Muscle of leg (tissue), 11 donors: ENCODE measurements around the gene UBAC2. TPM values are rescaled to one million over a fixed set of nuclear protein-coding genes. Genes with fewer than 3 reads are reported as not detected.
A peak's percentile ranks its signal among the peaks of the same experiment; 100 is the strongest.

ENCODE experiments used
- DNase-seq: peaks from one replicate; pipeline ENCODE4 v3.0.0; 2013
- H3K27ac ChIP-seq: one replicate; pipeline ENCODE4 v1.5.1; 2013; ENCODE audit warnings: mild to moderate bottlenecking, low read length, control low read depth
- H3K27me3 ChIP-seq: one replicate; pipeline ENCODE4 v1.6.1; 2013; ENCODE audit warnings: low read length; ENCODE audit not compliant: control insufficient read depth, insufficient read depth
- H3K36me3 ChIP-seq: one replicate; pipeline ENCODE4 v1.6.1; 2013; ENCODE audit warnings: low read length; ENCODE audit not compliant: control insufficient read depth, insufficient read depth
- H3K4me1 ChIP-seq: one replicate; pipeline ENCODE4 v1.6.1; 2013; ENCODE audit warnings: low read length; ENCODE audit not compliant: control insufficient read depth, insufficient read depth
- H3K4me3 ChIP-seq: one replicate; pipeline ENCODE4 v1.5.1; 2013; ENCODE audit warnings: low read length, control low read depth
- H3K9me3 ChIP-seq: replicated peaks from 2 replicates; pipeline ENCODE4 v1.6.1; 2013; ENCODE audit warnings: low read depth, low read length; ENCODE audit not compliant: control insufficient read depth
- WGBS: methylation state at CpG from one replicate; pipeline ENCODE4 v1.1.5; 2013; ENCODE audit warnings: missing lambda C conversion rate; ENCODE audit not compliant: insufficient coverage; 5-methylcytosine and 5-hydroxymethylcytosine counted together
- polyA plus RNA-seq, 8 donors: library from polyadenylated mRNA; unstranded; fragments of 120-200 nt; gene quantifications; one replicate each; pipeline versions ENCODE4 v1.2.1 to v1.2.3, GENCODE V29; 2013; ENCODE audit warnings: inconsistent platforms in 1 of 8, low replicate concordance in 1 of 8; ENCODE audit not compliant: insufficient read length in 8 of 8, insufficient read depth in 1 of 8
- total RNA-seq: library from RNA; stranded (reverse); fragments of 120-200 nt; gene quantifications from one replicate; pipeline ENCODE4 v1.2.4, GENCODE V29; 2013

Gene UBAC2
- total and polyA plus RNA-seq, 9 donors: 46.3 to 92.6 (median 84.7) TPM

GRCh38 chr13:99178636-99179035 lies 22.0 kb upstream of the UBAC2 start:
- peaks cover 4% of the 10 kb centered on the region for H3K9me3 ChIP-seq
- no peak overlapping the region for H3K27ac ChIP-seq
- no peak for DNase-seq
- H3K27me3 ChIP-seq: peaks cover 9% of the 10 kb centered on the region
- no peaks in the 10 kb centered on the region for H3K36me3 ChIP-seq
- H3K4me3 ChIP-seq: no peak overlapping the region
- peaks cover 7% of the 10 kb centered on the region for H3K4me1 ChIP-seq
- 50% methylated on average over 1 of the region's 4 CpGs for WGBS

GRCh38 chr13:99179460-99179859 lies 21.2 kb upstream of the UBAC2 start:
- no peaks in the 10 kb centered on the region for H3K36me3 ChIP-seq
- H3K27me3 ChIP-seq: peaks cover 9% of the 10 kb centered on the region
- no peak overlapping the region for H3K4me3 ChIP-seq
- peaks cover 7% of the 10 kb centered on the region for H3K4me1 ChIP-seq
- H3K27ac ChIP-seq: no peak overlapping the region
- DNase-seq: no peak
- H3K9me3 ChIP-seq: peaks cover 4% of the 10 kb centered on the region
- WGBS: no CpG with 5 or more reads among the region's 3 CpGs

- peaks cover 3% of the 10 kb centered on the region for H3K4me1 ChIP-seq
- H3K4me3 ChIP-seq: no peak overlapping the region
- no peaks in the 10 kb centered on the region for H3K36me3 ChIP-seq
- DNase-seq: no peak
- WGBS: no CpG with 5 or more reads among the region's 1 CpG
- peaks cover 4% of the 10 kb centered on the region for H3K9me3 ChIP-seq
- H3K27ac ChIP-seq: no peak overlapping the region
- H3K27me3 ChIP-seq: no peaks in the 10 kb centered on the region
Observed at GRCh38 chr13:99182439-99182838, 18.2 kb upstream of the UBAC2 start.

- 74% methylated on average over 5 of the region's 8 CpGs for WGBS
- no peak for DNase-seq
- no peak overlapping the region for H3K27ac ChIP-seq
- H3K9me3 ChIP-seq: peaks cover 4% of the 10 kb centered on the region
- H3K4me3 ChIP-seq: no peak overlapping the region
- H3K27me3 ChIP-seq: no peaks in the 10 kb centered on the region
- H3K4me1 ChIP-seq: no peaks in the 10 kb centered on the region
- no peaks in the 10 kb centered on the region for H3K36me3 ChIP-seq
Observed at GRCh38 chr13:99185606-99186005, 15.0 kb upstream of the UBAC2 start.

- H3K27ac ChIP-seq: no peak overlapping the region
- H3K9me3 ChIP-seq: no peaks in the 10 kb centered on the region
- no peak for DNase-seq
- 91% methylated on average over 7 of the region's 12 CpGs for WGBS
- no peak overlapping the region for H3K4me3 ChIP-seq
- no peaks in the 10 kb centered on the region for H3K4me1 ChIP-seq
- H3K27me3 ChIP-seq: no peaks in the 10 kb centered on the region
- no peaks in the 10 kb centered on the region for H3K36me3 ChIP-seq
Observed at GRCh38 chr13:99190147-99190985, 10.3 kb upstream of the UBAC2 start.

DNA sequence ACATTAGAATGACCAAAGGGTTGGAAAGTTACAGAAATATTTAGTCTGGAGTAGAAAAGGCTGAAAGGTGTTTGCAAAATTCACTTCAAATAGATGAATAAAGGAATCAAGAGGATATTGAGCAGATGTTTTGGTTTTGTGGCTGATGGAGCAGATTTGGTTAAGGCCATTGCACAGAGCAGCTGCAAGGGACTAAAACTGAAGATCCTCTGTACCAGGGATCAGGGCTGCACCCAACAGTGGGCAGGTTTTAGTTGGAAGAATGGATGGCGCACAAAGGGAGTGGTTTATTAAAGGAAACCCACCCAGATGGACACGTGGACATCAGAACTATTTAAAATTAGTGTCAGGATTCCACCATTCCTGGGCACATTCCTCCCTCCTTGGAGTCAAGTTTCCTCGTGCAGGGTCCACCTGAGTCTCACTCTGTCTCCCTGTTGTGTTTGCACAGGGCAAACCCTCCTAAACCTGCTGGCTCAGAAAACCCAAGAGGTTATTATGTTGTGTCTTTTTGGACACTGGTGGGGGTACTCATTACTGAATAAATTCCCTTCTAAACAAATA lies 9.2 kb upstream of the UBAC2 start:
- no peak overlapping the region for H3K4me3 ChIP-seq
- no CpG with 5 or more reads among the region's 3 CpGs for WGBS
- H3K4me1 ChIP-seq: no peaks in the 10 kb centered on the region
- no peak for DNase-seq
- H3K9me3 ChIP-seq: no peaks in the 10 kb centered on the region
- no peaks in the 10 kb centered on the region for H3K36me3 ChIP-seq
- H3K27me3 ChIP-seq: no peaks in the 10 kb centered on the region
- H3K27ac ChIP-seq: no peak overlapping the region

GRCh38 chr13:99191900-99192399 lies 8.7 kb upstream of the UBAC2 start:
- H3K36me3 ChIP-seq: no peaks in the 10 kb centered on the region
- H3K9me3 ChIP-seq: no peaks in the 10 kb centered on the region
- no peaks in the 10 kb centered on the region for H3K27me3 ChIP-seq
- peak; percentile 42 for DNase-seq
- no peak overlapping the region for H3K4me3 ChIP-seq
- H3K27ac ChIP-seq: no peak overlapping the region
- 81% methylated on average over 6 of the region's 7 CpGs for WGBS
- H3K4me1 ChIP-seq: no peaks in the 10 kb centered on the region

- DNase-seq: no peak
- Histone ChIP-seq H3K27ac (no peak overlapping the region), H3K9me3 (no peaks in the 10 kb centered on the region), H3K27me3 (no peaks in the 10 kb centered on the region), H3K36me3 (no peaks in the 10 kb centered on the region), H3K4me3 (no peak overlapping the region), H3K4me1 (no peaks in the 10 kb centered on the region)
Observed at GRCh38 chr13:99192480-99192879, 8.2 kb upstream of the UBAC2 start.

GRCh38 chr13:99193152-99193551 lies 7.5 kb upstream of the UBAC2 start:
- no peak overlapping the region for H3K27ac ChIP-seq
- no peaks in the 10 kb centered on the region for H3K4me1 ChIP-seq
- H3K36me3 ChIP-seq: no peaks in the 10 kb centered on the region
- no peak overlapping the region for H3K4me3 ChIP-seq
- WGBS: 82% methylated on average over 2 of the region's 4 CpGs
- H3K9me3 ChIP-seq: no peaks in the 10 kb centered on the region
- DNase-seq: no peak
- no peaks in the 10 kb centered on the region for H3K27me3 ChIP-seq

DNA sequence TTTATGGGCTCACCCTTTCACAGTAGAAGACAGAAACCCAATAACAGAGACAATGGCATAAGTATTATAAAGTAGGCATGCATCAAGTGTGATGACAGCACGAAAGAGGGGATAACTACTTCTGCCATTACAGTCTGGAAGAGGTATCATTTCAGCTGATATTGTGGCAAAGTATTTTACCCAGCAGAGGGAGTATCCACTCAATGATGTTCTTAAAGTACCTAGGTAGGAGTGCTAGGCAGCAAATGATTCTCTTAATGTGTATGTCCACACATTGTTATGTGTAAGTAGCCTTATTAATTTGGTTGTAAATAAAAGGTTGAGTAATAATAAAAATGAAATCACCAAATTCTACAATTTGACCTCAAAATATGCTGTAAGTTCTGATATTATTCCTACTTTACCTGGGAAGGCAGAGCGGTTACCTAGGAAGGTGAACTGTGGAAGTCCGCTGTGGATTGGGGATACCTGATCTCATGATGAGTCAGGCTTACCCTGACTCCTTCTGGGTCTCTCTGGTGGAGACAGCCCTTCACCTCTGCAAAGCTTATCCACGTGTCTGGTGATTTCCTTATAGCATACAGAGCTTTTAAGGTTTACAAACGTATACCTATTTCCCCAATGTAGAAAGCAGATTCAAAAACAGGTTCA lies 4.1 kb upstream of the UBAC2 start:
- Histone ChIP-seq H3K36me3 (no peaks in the 10 kb centered on the region), H3K9me3 (no peaks in the 10 kb centered on the region), H3K4me3 (no peak overlapping the region), H3K27me3 (no peaks in the 10 kb centered on the region), H3K27ac (no peak overlapping the region), H3K4me1 (peaks cover 2% of the 10 kb centered on the region)
- no CpG with 5 or more reads among the region's 5 CpGs for WGBS
- DNase-seq: no peak
